Measurements from ENCODE around the gene CNTNAP2.

Gene CNTNAP2

GRCh38 chr7:146781352-146782116 lies 664.9 kb downstream of the CNTNAP2 start:
- no peak for DNase-seq (ENCODE audit: low spot score)

- no peak for DNase-seq (ENCODE audit: low spot score)
Measured at GRCh38 chr7:146787266-146787665, 670.7 kb downstream of the CNTNAP2 start.

DNA sequence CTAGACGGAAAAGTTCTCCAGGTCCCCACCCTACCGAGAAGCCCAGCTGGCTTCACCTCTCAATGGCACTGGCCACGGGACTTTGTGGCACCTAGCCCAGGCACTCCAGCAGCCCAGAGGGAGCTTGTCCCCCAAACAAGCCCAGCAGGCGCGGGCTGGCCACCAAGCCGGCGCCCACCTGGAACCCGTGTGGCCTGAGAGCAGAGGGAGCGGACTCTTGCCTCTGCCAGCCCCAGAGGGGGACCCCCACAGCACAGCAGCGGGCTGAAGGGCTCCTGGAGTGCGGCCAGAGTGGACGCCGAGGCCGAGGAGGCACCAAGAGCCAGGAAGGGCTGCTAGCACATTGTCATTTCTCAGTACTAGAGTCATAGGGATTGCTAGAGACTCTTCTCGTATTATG lies 671.4 kb downstream of the CNTNAP2 start:
- DNase-seq (ENCODE audit: low spot score) = no peak

DNA sequence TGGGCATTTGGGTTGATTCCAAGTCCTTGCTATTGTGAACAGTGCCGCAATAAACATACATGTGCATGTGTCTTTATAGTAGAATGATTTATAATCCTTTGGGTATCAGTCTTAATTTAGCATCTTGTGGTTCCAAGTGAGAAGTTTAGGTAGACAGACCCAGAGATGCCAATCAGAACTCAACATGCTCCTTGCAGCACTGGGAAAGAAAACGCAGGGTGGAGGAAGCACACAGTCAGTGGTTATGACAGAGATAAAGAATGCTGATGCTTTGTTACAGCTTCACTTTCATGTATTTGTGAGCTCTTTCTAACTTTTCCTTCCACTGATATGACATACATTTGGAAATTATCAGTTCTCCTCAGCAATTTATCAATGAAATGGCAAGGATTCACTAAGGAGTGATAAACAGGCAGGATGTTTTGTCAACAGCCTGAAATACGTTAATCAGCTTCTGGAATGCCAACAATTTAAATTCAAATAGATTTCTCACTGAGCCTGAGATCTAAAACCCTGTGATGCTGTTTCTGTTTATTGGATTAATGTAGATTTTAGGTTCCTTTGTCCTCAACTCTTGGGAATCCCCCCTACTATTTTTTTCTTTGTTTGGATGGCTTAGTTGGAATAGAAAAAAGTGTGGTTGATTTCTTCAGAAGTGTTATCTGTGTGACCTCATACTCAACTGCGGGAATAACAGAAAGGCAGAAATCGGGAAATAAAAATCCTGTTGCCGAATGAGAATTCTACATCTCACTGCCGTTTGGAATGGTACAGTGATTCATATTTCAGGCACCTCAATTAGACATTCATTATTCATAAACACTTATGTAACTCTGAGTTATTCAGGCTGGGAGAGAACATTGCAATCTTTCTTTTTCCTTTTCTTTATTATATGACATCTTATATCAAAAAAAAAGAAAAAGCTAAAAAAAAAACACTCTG lies 675.0 kb downstream of the CNTNAP2 start:
- no peak for DNase-seq (ENCODE audit: low spot score)

GRCh38 chr7:146804620-146805019 lies 688.0 kb downstream of the CNTNAP2 start:
- DNase-seq (ENCODE audit: low spot score) = no peak

- DNase-seq (ENCODE audit: low spot score) = no peak
Measured at GRCh38 chr7:146805082-146805481, 688.5 kb downstream of the CNTNAP2 start.

- no peak for DNase-seq (ENCODE audit: low spot score)
Measured at GRCh38 chr7:146826329-146826728, 709.7 kb downstream of the CNTNAP2 start.

DNA sequence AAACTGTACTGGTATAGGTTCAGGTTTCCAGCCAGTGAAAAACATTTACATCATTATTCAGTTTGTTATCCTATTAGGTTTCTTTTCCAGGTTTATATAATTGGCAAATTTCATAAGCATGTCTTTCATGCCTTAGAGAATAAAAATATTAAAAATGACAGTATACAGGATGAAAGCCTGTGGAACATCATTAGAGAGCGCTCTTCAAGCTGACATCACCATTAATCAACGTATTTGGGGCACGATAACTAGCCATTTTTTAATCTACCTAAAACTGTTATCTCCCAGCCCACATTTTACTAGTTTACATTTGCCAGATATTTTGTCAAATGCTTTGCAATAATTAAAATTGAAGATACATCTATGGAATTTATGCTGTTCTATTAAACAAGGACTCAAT lies 714.1 kb downstream of the CNTNAP2 start:
- no peak for DNase-seq (ENCODE audit: low spot score)

- DNase-seq (ENCODE audit: low spot score) = no peak
Measured at GRCh38 chr7:146831875-146832274, 715.3 kb downstream of the CNTNAP2 start.

DNA sequence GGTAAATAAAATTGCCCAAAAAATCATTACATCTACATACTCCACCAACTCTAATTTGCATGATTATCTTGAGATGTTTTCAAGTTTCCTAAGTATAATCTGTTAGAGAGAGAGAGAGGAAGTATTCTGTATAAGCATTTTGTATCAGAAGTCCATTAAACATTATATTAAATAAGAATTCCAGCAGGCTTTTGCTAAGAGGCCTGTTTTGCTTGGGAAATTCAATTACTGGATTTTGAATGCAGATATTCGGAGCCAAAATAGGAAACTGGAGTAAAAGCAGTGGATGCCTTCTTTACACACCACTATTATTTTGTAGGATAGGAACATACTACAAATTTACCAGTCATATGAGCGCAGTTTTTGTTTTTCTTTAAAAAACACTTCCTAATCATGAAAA lies 727.8 kb downstream of the CNTNAP2 start:
- no peak for DNase-seq (ENCODE audit: low spot score)

DNA sequence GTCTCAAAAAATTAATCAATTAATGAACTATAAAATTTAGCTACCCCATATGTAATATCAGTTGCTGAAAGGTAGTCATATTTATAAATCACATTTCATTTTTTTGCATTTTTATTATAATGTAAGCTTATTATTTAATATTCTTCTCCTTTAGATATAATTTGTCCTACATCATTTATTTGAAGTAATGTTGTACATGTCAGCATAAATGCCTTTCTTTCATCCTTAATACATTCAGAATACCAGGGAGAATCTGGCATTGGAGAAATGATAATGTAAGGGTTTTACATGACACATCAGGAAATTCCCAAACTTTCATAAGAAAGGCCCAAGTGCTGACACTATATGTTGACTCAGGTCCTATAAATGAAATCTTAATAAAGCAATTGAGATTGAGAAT lies 742.1 kb downstream of the CNTNAP2 start:
- no peak for DNase-seq (ENCODE audit: low spot score)

- DNase-seq (ENCODE audit: low spot score) = no peak
Measured at GRCh38 chr7:146861701-146862100, 745.1 kb downstream of the CNTNAP2 start.

- DNase-seq (ENCODE audit: low spot score) = no peak
Measured at GRCh38 chr7:146862415-146862814, 745.8 kb downstream of the CNTNAP2 start.

DNA sequence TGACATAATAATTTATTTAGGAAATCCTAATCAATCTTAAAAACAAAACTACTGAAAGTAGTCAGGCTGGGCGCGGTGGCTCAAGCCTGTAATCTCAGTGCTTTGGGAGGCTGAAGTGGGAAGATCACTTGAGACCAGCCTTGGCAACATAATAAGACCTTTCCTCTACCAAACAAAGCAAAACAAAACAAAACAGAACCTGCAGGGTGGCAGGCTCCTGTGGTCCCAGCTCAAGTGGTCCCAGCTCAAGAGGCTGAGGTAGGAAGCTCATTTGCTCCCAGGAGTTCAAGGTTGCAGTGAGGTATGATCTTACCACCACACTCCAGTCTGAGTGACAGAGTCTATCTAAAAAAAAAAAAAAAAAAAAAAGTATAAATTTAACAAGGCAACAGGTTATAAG lies 748.0 kb downstream of the CNTNAP2 start:
- DNase-seq (ENCODE audit: low spot score) = no peak

DNA sequence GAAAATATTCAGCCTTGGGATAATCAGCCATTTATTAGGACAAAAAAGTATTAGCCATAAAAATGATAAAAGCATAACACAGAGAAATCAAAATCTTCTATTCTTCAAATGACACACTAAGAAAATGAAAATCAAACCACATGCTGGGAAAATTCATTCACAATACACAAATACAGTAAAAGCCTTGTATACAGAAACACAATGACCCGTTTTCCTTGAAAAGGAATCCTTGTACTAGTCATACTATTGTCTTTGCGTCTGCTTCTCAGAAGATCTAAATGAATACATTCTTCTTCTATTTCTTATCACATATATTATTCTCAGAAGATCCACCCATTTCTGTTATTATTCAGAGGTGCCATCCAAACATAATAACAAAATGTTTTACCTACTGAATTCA lies 749.1 kb downstream of the CNTNAP2 start:
- DNase-seq (ENCODE audit: low spot score) = no peak

GRCh38 chr7:146874722-146875121 lies 758.1 kb downstream of the CNTNAP2 start:
- no peak for DNase-seq (ENCODE audit: low spot score)

- no peak for DNase-seq (ENCODE audit: low spot score)
Measured at GRCh38 chr7:146875237-146875785, 758.7 kb downstream of the CNTNAP2 start.

DNA sequence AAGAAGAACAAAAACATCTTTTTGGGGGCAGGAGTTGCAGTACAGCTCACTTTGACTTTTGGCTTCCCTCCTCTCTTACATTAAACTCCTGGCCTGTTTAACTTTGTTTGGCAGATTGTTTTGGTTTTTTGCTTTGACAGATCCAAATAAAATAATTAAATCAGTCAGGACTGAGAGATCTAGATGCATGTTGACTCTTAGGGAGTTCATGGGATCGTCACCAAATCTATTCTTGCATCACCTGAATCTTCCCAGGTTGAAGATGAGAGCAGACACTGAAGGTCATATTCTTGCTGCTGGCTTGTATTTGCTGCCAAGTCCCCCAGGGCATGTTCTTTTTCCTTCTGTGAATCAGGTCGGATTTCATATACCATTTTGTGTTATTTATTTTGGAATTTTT lies 759.4 kb downstream of the CNTNAP2 start:
- DNase-seq (ENCODE audit: low spot score) = no peak

GRCh38 chr7:146876411-146876810 lies 759.8 kb downstream of the CNTNAP2 start:
- DNase-seq (ENCODE audit: low spot score) = no peak

GRCh38 chr7:146878901-146879300 lies 762.3 kb downstream of the CNTNAP2 start:
- DNase-seq (ENCODE audit: low spot score) = no peak

DNA sequence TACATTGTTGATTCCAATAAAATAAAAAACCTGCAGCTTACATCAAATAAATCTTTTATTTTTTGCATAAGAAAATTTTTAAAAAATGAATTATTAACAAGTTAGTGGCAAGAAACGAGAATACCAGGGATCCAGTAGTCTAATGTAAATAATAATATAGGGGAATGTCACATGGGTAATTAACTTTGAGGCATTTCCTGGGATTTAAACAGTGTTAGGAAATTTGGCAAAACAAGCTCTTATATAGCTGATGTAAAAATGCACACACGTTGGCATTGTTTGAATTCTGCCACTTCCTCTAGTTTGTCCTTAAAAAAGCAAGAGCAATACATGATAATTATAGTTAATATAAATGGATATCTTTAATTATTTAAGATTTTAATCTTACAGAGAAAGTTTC lies 768.6 kb downstream of the CNTNAP2 start:
- DNase-seq (ENCODE audit: low spot score) = no peak

GRCh38 chr7:146889806-146890555 lies 773.4 kb downstream of the CNTNAP2 start:
- DNase-seq (ENCODE audit: low spot score) = no peak

All from activated CD4-positive, alpha-beta T cell treated with anti-CD3 and anti-CD28 coated beads, Interleukin-2, Interleukin-4, amounts not matched to agents 100 ng/mL and 50 ng/mL, durations not matched to agents 16 hours and 8 hours (primary cell).